ENCODE measurements around the gene PHRF1. TPM values are rescaled to one million over a fixed set of nuclear protein-coding genes. Genes with fewer than 3 reads are reported as not detected.

The PHRF1 gene
- total and polyA plus RNA-seq, 9 of the 15 experiments (the other 6 are each of a cell fraction or from before 2014, with no cell fraction given) = 0.07 to 37.2 (median 7.7) TPM

GRCh38 chr11:553083-553987, 22.9 kb upstream of the PHRF1 start (continued):
- TF ChIP-seq, protein P1, sequence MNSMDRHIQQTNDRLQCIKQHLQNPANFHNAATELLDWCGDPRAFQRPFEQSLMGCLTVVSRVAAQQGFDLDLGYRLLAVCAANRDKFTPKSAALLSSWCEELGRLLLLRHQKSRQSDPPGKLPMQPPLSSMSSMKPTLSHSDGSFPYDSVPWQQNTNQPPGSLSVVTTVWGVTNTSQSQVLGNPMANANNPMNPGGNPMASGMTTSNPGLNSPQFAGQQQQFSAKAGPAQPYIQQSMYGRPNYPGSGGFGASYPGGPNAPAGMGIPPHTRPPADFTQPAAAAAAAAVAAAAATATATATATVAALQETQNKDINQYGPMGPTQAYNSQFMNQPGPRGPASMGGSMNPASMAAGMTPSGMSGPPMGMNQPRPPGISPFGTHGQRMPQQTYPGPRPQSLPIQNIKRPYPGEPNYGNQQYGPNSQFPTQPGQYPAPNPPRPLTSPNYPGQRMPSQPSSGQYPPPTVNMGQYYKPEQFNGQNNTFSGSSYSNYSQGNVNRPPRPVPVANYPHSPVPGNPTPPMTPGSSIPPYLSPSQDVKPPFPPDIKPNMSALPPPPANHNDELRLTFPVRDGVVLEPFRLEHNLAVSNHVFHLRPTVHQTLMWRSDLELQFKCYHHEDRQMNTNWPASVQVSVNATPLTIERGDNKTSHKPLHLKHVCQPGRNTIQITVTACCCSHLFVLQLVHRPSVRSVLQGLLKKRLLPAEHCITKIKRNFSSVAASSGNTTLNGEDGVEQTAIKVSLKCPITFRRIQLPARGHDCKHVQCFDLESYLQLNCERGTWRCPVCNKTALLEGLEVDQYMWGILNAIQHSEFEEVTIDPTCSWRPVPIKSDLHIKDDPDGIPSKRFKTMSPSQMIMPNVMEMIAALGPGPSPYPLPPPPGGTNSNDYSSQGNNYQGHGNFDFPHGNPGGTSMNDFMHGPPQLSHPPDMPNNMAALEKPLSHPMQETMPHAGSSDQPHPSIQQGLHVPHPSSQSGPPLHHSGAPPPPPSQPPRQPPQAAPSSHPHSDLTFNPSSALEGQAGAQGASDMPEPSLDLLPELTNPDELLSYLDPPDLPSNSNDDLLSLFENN (IDR thresholded peaks at IDR 0.05; ENCODE audit: low read depth in 2 of 2, low read length in 2 of 2) = no peak
- no peak for TF ChIP-seq ZNF76 (CRISPR knock-in tag; IDR thresholded peaks at IDR 0.05; ENCODE audit: borderline replicate concordance)
- TF ChIP-seq, protein P2, sequence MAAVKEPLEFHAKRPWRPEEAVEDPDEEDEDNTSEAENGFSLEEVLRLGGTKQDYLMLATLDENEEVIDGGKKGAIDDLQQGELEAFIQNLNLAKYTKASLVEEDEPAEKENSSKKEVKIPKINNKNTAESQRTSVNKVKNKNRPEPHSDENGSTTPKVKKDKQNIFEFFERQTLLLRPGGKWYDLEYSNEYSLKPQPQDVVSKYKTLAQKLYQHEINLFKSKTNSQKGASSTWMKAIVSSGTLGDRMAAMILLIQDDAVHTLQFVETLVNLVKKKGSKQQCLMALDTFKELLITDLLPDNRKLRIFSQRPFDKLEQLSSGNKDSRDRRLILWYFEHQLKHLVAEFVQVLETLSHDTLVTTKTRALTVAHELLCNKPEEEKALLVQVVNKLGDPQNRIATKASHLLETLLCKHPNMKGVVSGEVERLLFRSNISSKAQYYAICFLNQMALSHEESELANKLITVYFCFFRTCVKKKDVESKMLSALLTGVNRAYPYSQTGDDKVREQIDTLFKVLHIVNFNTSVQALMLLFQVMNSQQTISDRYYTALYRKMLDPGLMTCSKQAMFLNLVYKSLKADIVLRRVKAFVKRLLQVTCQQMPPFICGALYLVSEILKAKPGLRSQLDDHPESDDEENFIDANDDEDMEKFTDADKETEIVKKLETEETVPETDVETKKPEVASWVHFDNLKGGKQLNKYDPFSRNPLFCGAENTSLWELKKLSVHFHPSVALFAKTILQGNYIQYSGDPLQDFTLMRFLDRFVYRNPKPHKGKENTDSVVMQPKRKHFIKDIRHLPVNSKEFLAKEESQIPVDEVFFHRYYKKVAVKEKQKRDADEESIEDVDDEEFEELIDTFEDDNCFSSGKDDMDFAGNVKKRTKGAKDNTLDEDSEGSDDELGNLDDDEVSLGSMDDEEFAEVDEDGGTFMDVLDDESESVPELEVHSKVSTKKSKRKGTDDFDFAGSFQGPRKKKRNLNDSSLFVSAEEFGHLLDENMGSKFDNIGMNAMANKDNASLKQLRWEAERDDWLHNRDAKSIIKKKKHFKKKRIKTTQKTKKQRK (IDR thresholded peaks at IDR 0.05; ENCODE audit: borderline replicate concordance, low read depth, low read length) = no peak

All from K562 (cell line).